GDM1 (cell line): ENCODE data around the gene ZKSCAN2.
A peak's percentile ranks its signal among the peaks of the same experiment; 100 is the strongest.

ENCODE experiments used
- DNase-seq: peaks from one replicate; lab custom pipeline; 2025; lab: John Stamatoyannopoulos, UW

ZKSCAN2 gene

GRCh38 chr16:25223964-25224363 lies 33.7 kb downstream of the ZKSCAN2 start:
- no peak for DNase-seq

- no peak for DNase-seq
Measured at GRCh38 chr16:25222959-25223358, 34.7 kb downstream of the ZKSCAN2 start.

GRCh38 chr16:25219070-25219737 lies 38.4 kb downstream of the ZKSCAN2 start:
- no peak for DNase-seq

GRCh38 chr16:25217921-25218320 lies 39.7 kb downstream of the ZKSCAN2 start:
- DNase-seq = no peak

- DNase-seq = no peak
Measured at GRCh38 chr16:25217112-25217511, 40.5 kb downstream of the ZKSCAN2 start.

- no peak for DNase-seq
Measured at GRCh38 chr16:25213709-25214397, 43.8 kb downstream of the ZKSCAN2 start.

- DNase-seq = no peak
Measured at GRCh38 chr16:25212636-25213035, 45.0 kb downstream of the ZKSCAN2 start.

GRCh38 chr16:25210758-25211157 lies 46.9 kb downstream of the ZKSCAN2 start:
- peak; percentile 64 for DNase-seq

- no peak for DNase-seq
Measured at GRCh38 chr16:25199457-25199856, 58.2 kb downstream of the ZKSCAN2 start.

- no peak for DNase-seq
Measured at GRCh38 chr16:25198021-25198420, 59.6 kb downstream of the ZKSCAN2 start.

- DNase-seq = no peak
Measured at GRCh38 chr16:25194273-25194878, 63.3 kb downstream of the ZKSCAN2 start.

- no peak for DNase-seq
Measured at GRCh38 chr16:25192096-25192495, 65.5 kb downstream of the ZKSCAN2 start.

GRCh38 chr16:25189305-25189704 lies 68.3 kb downstream of the ZKSCAN2 start:
- DNase-seq = no peak

- no peak for DNase-seq
Measured at GRCh38 chr16:25187491-25187795, 70.2 kb downstream of the ZKSCAN2 start.
